Activated CD8-positive, alpha-beta memory T cell treated with anti-CD3 and anti-CD28 coated beads for 48 hours (primary cell): ENCODE results near the gene GPATCH4.
"Not testable (repeated sequence)": the region's sequence is repeated elsewhere in the genome, so short reads cannot be mapped to it uniquely, and the experiment has no call there.

Experiments
- DNase-seq, 3 experiments: peaks; one replicate each; pipeline ENCODE4 v3.0.0-alpha.2; 2020; ENCODE audit warnings: low read depth in 2 of 3, low spot score in 2 of 3

GPATCH4 gene

DNA sequence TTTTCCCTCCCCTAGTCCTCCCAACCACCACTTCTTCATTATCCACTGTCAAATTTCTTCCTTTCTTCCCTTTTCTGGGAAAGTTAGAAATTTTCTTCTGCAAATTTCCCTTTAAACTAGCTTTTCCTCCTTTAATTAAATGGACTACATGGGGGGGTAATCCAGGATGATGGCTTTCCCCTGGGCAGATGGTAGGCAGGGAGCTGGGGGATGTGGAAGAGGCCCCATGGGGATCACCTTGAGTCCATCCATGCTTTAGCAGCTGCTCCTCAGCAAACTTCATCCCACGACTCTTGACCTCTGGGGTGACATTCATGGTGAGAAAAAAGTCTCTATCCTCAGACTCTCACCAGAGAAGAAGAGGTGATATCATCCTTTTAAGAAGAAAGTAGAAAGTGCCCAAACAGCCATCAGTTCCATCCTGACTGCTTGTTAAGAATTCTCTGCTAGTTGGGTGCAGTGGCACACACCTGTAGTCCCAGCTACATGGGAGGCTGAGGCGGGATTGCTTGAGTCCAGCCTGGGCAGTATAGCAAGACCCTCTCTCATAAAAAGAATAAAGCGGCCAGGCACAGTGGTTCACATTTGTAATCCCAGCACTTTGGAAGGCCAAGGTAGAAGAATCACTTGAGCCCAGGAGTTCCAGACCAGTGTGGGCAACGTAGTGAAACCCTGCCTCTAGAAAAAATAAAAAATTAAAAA, 2.4 kb downstream of the GPATCH4 start:
- no peak for DNase-seq

DNA sequence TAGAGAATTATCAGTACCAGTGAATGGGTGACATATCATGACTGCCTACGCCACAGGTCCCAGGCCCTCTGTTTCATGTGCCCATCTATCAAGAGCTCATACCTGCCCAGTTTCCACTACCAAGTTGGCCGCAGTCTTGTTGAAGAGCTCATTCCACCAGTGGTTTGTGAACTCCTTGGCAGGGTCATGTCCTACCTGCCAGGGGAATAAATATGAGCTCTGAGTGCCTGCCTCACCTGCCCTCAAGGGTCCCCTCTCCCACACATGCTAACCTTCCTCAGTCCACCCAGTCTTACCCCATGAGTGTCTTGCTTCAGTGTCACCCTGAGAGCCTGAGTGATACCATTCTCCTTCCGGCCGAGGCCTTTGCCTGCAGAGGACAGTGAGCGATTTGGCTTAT, 3.2 kb downstream of the GPATCH4 start:
- DNase-seq, result no peak

DNA sequence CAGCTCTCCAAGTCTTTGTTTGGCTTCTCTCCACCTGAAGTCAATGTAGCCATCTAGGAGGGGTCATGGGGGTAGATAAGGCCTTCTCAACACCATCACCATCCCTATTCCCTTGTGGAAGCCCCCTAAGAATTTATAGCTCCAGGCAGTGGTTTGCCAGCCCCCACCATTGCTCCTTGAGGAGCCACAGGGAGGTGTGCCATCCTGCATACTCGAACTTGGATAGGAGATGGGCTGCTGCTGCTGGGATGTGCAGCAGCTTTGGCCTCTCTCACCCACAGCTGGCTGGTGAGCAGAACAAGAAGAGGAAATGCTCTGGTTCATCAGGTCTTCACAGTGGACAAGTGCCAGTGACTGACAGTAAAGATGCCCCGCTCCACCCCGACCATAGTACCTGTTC, 4.9 kb downstream of the GPATCH4 start:
- DNase-seq, result no peak

DNA sequence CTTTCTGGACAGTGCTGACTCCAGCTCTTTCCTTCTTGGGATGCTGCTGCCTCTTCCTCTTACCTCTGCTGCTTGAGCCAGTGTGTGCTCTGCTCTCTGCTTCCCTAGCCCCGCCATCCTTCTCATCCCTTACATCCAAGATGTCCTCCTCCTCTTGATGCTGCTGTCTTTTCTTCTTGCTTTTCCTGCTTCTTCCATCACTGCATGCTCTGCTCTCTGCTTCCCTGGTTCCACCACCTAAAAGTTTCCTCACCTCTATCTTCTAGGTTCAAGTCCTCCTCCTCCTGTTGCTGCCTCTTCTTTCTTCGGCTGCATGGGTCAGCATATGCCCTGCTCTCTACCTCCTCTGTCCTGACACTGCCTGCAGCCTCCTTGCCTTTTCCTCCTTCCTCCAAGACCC, 6.3 kb downstream of the GPATCH4 start:
- DNase-seq, result no peak

DNA sequence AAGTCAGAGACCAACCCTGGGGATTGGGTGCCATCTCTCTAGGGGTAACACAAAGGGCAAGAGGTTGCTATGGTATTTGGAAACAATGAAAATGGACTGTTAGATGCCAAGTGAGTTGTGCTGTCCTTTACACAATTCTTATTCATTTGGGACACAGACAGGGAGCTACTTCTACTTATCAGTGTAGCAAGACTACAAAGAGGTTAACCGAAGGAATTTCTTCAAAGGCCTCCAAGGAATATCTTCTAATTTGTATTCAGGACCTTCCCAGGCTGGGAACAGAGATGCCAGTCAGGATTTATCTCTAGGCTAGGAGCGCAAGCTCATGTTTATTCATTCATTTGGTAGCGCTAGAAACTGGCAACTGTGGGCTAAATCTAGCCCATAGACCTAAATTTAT, 7.1 kb downstream of the GPATCH4 start:
- no peak for DNase-seq

DNA sequence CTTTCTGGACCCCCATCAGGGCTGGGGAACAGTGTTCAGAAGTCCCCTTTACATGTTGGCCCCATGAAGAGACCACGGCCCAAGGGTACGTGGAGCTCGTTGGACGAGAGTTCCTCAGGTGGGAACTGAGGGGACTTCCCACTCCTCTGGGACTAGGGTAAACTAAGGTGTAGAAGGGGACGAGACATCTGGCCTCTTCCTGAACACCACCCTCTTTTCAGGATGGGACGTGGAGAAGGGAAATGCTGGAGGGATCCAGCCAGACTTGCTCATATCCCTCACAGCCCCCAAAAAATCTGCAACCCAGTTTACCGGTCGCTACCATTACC, 7.7 kb downstream of the GPATCH4 start:
- no peak for DNase-seq

DNA sequence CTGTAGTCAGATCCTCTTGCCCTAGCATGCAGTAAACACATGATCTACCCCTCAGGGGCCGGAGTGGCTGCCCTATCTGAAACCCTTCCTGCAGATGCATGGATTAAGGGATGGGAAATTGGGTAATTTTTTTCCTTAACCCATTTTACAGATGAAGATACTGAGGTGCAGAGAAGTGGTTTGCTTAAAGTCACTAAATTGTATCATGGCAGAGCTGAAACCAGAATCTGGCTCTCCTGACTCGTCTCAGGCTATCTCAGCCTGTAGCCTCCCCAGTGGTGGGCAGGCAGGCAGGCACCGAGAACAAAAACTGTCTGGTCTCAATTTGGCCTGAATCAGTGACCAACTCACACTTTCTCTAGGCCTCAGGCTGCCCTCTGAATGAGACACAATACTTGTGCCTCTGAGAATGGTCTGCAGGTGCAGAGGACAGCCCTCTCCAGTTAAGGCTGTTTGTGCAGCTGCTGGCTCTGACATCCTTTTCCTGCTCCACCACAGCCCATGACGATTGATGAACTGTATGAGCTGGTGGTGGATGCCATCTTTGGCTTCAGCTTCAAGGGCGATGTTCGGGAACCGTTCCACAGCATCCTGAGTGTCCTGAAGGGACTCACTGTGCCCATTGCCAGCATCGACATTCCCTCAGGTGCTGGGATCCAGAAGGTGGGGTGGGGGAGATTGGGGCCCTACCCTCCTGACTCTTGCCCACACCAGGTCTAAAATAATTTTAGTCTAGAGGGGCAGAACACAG, 8.2 kb downstream of the GPATCH4 start:
- DNase-seq, result no peak

DNA sequence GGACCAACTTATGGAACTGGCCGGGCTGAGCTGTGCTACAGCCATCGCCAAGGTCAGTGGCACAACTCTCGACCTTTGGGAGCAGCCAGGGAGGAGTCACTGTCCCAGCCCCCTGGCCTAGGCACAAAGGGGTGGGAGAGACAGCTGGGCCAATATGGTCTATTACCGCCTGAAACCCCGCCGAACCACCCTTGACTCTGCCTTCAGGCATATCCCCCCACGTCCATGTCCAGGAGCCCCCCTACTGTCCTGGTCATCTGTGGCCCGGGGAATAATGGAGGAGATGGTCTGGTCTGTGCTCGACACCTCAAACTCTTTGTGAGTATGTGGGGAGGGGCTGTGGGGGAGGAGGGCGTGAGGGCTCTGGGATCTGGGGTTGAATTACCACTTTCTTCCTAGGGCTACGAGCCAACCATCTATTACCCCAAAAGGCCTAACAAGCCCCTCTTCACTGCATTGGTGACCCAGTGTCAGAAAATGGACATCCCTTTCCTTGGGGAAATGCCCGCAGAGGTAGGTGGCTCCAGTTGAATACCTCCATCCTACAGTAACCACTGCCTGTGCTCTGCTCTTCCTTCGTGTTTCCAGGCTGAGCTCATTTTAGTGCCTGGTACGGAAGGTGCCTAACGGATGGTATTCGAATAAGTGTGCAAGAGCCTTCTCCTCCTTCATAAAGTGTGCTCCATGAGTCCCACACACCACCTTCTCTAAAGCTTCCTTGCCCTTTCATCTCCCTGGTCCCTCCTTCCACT, 8.9 kb downstream of the GPATCH4 start:
- no peak for DNase-seq

DNA sequence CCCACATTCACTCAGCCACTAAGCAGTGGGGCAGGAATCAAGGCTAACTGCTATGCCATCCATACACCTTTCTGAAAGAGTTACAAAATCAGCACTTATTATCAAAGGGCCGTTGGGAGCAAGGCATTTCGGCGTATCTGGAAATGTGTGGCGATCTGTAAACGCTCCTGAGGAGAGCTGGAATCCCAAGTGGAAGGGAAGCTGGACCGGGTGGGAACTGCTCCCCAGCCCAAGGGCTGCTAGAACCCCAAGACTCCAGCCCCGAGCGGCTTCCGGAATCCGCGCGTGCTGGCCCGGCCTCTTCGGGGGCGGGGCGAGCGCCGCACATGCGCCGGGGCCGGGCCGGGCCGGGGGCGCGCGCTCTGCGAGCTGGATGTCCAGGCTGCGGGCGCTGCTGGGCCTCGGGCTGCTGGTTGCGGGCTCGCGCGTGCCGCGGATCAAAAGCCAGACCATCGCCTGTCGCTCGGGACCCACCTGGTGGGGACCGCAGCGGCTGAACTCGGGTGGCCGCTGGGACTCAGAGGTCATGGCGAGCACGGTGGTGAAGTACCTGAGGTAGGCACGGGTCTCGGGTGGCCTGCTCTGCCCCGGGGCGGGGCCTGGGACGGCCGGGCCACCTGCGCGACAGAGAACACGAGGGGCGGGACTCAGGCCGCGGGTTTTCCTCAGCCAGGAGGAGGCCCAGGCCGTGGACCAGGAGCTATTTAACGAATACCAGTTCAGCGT, 9.7 kb downstream of the GPATCH4 start, which contains the start of gene NAXE:
NAXE (plus strand) TSS at position 345 of the 726 bp plus-strand sequence; CDS start at position 374, 29 bp downstream.
- DNase-seq, result peak in 2 of 3 experiments; percentile 46 to 66

DNA sequence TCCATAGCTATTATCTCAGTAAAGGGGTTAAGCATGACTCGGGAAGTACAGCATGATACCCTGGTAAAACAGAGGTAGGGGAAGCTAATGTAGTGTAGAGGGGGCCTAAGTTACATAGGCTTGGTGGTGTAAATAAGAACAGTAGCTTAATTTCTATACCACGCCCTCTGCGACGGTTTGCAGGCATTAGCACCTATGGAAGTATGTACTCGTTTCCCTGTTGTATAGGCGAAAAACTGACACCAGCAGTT, 10.2 kb downstream of the GPATCH4 start:
- DNase-seq, result no peak

DNA sequence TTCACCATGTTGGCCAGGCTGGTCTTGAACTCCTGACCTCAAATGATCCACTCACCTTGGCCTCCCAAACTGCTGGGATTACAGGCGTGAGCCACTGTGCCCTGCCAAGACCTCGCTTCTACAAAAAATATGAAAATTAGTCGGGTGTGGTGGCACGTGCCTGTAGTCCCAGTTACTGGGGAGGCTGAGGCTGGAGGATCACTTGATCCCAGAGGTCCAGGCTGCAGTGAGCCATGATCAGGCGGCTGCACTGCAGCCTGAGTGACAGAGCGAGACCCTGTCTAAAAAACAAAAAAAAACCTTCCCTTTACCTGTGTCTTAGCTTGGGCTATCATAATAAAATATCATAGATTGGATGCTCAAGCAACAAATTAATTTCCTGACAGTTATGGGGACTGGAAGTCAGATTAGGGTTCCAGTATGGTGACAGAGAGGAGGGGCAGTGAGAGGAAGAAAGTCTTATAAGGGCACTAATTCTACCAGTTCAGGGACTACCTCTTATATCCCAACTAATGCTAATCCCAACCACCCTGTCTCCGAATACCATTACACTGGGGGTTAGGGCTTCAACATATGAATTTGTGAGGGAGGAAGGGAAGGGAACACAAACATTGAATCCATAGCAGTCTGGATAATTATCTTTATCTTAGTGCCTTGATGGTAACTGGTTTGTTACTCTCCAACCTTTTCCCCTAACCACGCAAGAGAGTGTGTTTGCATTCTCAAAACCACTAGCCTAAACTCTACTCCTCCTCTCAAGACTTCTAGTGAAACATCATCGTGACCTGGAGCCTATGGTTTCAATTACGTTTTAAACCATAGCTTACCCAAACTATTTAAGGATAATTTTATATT, 10.7 kb downstream of the GPATCH4 start:
- DNase-seq, result no peak

DNA sequence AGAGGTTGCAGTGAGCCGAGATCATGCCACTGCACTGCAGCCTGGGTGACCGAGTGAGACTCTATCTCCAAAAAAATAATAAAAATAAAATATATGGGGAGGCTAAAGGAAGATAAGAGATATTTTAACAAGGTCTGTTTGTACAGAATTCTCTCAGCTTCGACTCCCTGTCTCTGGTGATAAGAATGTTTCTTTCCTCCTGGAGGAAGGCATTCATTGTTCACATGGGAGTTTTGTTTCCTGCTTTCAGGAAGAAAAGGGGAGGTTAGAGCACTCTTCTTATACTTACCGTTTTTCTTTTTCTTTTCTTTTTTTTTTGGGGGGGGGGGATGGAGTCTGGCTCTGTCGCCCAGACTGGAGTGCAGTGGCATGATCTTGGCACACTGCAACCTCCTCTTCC, 11.7 kb downstream of the GPATCH4 start:
- no peak for DNase-seq

DNA sequence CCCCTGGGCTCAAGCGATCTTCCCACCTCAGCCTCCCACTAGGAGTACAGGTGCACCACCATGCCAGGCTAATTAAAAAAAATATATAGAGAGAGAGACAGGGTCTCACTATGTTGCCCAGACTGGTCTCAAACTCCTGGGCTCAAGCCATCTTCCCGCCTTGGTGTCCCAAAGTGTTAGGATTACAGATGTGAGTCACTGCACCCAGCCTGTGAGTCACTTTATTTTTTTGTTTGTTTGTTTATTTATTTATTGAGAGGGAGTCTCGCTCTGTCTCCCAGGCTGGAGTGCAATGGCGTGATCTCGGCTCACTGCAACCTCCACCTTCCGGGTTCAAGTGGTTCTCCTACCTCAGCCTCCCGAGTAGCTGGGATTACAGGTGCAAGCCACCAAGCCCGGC, 13.4 kb downstream of the GPATCH4 start:
- DNase-seq, result not testable (repeated sequence)

DNA sequence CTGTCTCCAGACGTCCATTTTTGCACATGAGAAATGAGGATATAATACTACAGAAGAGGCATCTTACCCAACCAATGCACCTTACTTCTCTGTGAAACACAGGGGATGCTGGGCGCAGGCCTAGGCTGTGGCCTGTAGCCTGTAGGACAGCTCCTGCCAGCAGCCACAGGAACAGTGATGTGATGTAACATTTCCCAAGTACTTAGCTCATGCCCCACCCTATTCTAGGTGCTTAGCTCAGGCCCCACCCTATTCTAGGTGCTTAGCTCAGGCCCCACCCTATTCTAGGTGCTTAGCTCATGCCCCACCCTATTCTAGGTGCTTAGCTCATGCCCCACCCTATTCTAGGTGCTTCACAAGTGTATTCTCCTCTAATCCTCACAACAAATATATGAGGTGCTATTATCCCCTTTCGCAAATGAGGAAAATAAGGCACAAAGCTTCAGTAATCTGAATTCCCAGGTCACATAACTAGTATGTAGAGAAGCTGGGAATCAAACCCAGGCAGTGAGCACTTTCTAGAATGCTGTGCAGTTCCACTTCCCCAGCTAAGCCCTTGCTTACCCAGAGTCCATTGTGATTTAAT, 14.3 kb downstream of the GPATCH4 start:
- no peak for DNase-seq

DNA sequence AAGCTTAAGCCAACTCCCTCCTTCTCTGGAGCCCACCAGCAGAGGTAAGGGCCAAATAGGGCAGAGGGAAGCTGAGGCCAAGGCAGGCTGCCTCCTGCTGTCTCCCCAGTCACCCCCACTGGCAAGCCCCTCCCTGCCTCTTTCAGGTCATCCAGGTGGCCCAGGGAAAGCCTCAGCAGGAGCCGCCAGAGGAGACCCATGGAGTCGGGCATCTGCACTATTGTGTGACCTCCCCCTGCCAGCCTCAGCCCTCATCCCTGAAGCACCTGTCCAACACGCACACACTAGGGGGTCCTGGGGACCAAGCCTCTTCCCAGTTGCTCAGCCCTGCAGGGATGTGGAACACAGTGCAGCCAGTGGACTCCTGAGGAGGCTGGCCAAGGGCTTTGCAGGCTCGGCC, 15.0 kb downstream of the GPATCH4 start:
- no peak for DNase-seq

DNA sequence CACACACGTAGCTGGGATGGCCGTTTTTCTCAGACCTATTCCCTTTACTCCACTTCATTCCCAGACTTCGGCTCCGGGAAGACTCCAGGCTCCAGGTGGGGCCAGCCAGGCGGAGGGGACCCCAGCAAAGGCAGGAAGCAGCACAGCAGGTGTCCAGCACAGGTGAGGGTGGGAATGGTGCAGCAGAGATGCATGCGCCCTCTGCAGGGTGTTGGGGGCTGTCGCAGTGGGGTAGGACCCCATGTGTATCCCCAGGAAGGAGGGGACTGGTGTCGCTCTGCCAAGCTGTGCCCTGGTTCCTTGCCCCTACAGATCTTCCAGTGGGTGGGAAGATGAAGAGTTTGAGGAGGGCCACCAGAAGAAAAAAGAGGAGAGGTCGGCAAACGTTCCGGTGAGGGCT, 16.5 kb downstream of the GPATCH4 start:
- DNase-seq, result no peak

DNA sequence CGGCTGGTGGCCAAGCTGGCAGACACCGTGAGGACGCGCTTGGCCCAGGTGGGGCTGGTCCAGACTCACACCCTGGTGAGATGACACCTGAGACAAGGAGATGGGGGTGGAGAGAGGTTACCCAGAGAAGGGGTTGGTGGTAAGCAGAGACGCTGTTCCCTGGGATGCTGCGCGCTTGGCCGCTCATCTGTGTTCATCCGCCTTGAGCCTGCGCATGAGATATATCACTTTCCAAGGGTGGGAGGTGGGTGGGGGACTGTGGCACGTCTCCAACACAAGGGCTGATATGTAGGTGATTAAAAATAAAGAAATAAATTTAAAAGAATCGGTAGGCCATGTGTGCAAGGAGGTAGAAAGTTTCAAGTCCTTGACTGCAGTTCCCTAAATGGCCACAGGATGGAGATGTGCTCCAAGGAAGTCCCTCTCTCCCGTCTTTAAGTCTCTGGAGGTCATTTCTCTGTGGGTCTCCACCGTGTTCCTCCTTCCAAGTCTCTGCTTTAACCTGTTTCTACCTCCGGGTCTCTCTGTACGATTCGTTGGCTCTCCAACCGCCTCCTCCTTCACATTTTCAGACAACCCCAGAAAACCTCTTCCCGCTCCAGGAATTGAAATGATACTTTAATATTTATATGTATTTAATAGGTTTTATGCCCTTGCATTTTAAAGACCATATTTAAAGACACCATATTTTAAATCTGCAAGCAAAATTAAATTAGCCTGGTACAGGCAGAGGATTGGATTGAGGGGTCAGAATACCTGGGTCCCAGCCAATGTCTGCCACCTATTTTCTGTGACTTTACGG, 17.3 kb downstream of the GPATCH4 start:
- DNase-seq, result peak in 1 of 3 experiments; percentile 16

DNA sequence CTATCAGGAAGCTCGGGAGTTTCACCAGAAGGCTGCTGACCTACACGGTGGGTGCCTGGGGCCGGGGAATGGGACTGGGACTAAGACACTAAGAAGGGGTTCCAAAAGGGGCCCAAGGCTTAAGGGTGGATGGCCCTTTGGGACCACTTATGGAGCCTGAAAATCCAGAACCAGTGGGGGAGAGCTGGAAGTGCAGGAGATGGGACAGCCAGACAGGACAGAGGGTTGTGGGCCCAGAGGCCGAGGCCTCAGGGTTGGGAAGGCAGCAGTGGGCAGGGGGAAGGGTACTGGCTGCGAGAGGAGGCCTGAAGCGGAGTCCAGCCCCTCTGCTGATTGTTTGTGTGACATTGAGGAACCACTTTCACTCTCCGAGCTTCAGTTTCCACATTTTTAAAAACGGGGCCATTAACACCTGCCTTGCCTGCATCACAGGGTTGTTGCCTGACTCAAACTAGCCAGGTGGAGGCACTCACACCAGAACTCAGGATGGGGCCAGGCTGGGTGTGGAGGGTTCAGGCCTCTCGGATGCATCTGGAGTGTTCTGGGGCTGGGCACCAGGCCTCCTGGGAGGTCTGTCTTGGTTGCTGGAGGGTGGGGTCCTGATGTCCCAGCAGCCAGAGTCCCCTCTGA, 18.8 kb downstream of the GPATCH4 start:
- DNase-seq, result no peak
